ENCODE results near the gene TANK. TPM values are rescaled to one million over a fixed set of nuclear protein-coding genes. Genes with fewer than 3 reads are reported as not detected.
A peak's percentile ranks its signal among the peaks of the same experiment; 100 is the strongest.

The TANK gene
- total and polyA plus RNA-seq, 4 donors: 17.2 to 62.1 (median 42.3) TPM

GRCh38 chr2:161246281-161246680 is 86.1 kb downstream of the TANK start (continued):
- TF ChIP-seq REST (IDR thresholded peaks at IDR 0.05) (no peak), NR2F2 (IDR thresholded peaks at IDR 0.05) (no peak), TAF1 (conservative IDR thresholded peaks at IDR 0.05) (no peak)

GRCh38 chr2:161250864-161251436 is 90.7 kb downstream of the TANK start:
- Histone ChIP-seq H3K36me3 (ENCODE audit: control insufficient read depth in 4 of 4, insufficient read depth in 3 of 4, low read depth in 1 of 4, low read length in 3 of 4) (no peaks in the 10 kb centered on the region), H3K9ac (ENCODE audit: low read depth in 1 of 2, low read length in 2 of 2) (no peak overlapping the region), H3K4me3 (ENCODE audit: low read depth in 1 of 3, low read length in 3 of 3) (no peak overlapping the region), H3K9me3 (ENCODE audit: control insufficient read depth in 4 of 4, low read length in 3 of 4) (no peaks in the 10 kb centered on the region), H3K27me3 (ENCODE audit: control insufficient read depth in 4 of 4, insufficient read depth in 4 of 4, low read length in 3 of 4) (no peaks in the 10 kb centered on the region), H3K27ac (ENCODE audit: low read depth in 1 of 2, low read length in 2 of 2) (no peak overlapping the region), H3K4me1 (ENCODE audit: control insufficient read depth in 4 of 4, insufficient read depth in 4 of 4, low read length in 3 of 4) (peaks cover 0 to 6% (median 0%) of the 10 kb centered on the region in 4 donors)
- WGBS: 15% methylated on average over 2 of the region's 2 CpGs
- TF ChIP-seq CTCF (IDR thresholded peaks at IDR 0.05; ENCODE audit: low read depth, low read length, missing input control) (peak; percentile 57), RAD21 (IDR thresholded peaks at IDR 0.05) (peak; percentile 84 to 91), GABPA (IDR thresholded peaks at IDR 0.05 in 1 of 2, conservative IDR thresholded peaks at IDR 0.05 in 1 of 2) (no peak), HNF4A (conservative IDR thresholded peaks at IDR 0.05) (peak; percentile 32 to 59), FOXA1 (IDR thresholded peaks at IDR 0.05) (no peak), RXRA (IDR thresholded peaks at IDR 0.05) (peak in 1 of 2 donors; percentile 5), YY1 (IDR thresholded peaks at IDR 0.05) (peak; percentile 30), SP1 (IDR thresholded peaks at IDR 0.05) (peak; percentile 15), JUND (IDR thresholded peaks at IDR 0.05) (no peak), NR2F2 (IDR thresholded peaks at IDR 0.05) (no peak)
- no peak for DNase-seq (ENCODE audit: low spot score)

- H3K4me1 ChIP-seq (ENCODE audit: control insufficient read depth in 4 of 4, insufficient read depth in 4 of 4, low read length in 3 of 4): no peaks in the 10 kb centered on the region
- peak overlapping the region; percentile 32 to 75 (median 67) for H3K4me3 ChIP-seq (ENCODE audit: low read depth in 1 of 3, low read length in 3 of 3)
- H3K9me3 ChIP-seq (ENCODE audit: control insufficient read depth in 4 of 4, low read length in 3 of 4): no peaks in the 10 kb centered on the region
- H3K9ac ChIP-seq (ENCODE audit: low read depth in 1 of 2, low read length in 2 of 2): peak overlapping the region in 1 of 2 donors; percentile 81
- WGBS: 37% methylated on average over 8 of the region's 8 CpGs
- peak overlapping the region; percentile 73 to 83 for H3K27ac ChIP-seq (ENCODE audit: low read depth in 1 of 2, low read length in 2 of 2)
- H3K27me3 ChIP-seq (ENCODE audit: control insufficient read depth in 4 of 4, insufficient read depth in 4 of 4, low read length in 3 of 4): no peaks in the 10 kb centered on the region
- no peaks in the 10 kb centered on the region for H3K36me3 ChIP-seq (ENCODE audit: control insufficient read depth in 4 of 4, insufficient read depth in 3 of 4, low read depth in 1 of 4, low read length in 3 of 4)
- DNase-seq (ENCODE audit: low spot score): no peak
- peak; percentile 21 to 49 for TF ChIP-seq RXRA (IDR thresholded peaks at IDR 0.05)
- no peak for TF ChIP-seq FOXA2 (IDR thresholded peaks at IDR 0.05)
- TF ChIP-seq ATF3 (IDR thresholded peaks at IDR 0.05): no peak
- peak; percentile 54 for TF ChIP-seq REST (IDR thresholded peaks at IDR 0.05)
- peak; percentile 92 for TF ChIP-seq SP1 (IDR thresholded peaks at IDR 0.05)
- no peak for TF ChIP-seq NR2F2 (IDR thresholded peaks at IDR 0.05)
- no peak for TF ChIP-seq TAF1 (conservative IDR thresholded peaks at IDR 0.05)
- TF ChIP-seq HNF4A (conservative IDR thresholded peaks at IDR 0.05): peak; percentile 95 to 97
- TF ChIP-seq RAD21 (IDR thresholded peaks at IDR 0.05): peak in 1 of 2 donors; percentile 5
- TF ChIP-seq HNF4G (IDR thresholded peaks at IDR 0.05): peak; percentile 89
- TF ChIP-seq JUND (IDR thresholded peaks at IDR 0.05): peak in 1 of 2 donors; percentile 26
- no peak for TF ChIP-seq CTCF (IDR thresholded peaks at IDR 0.05; ENCODE audit: low read depth, low read length, missing input control)
- TF ChIP-seq GABPA (IDR thresholded peaks at IDR 0.05 in 1 of 2, conservative IDR thresholded peaks at IDR 0.05 in 1 of 2): no peak
These were observed 97.1 kb downstream of the TANK start for GRCh38 chr2:161257123-161257952.
